GM12878 (cell line): ENCODE data around the gene MTX1. TPM values are rescaled to one million over a fixed set of nuclear protein-coding genes. Genes with fewer than 3 reads are reported as not detected.

Experiments used
- ATAC-seq: fragments of 200-7000 bp; cut with Tn5 transposase; 3 replicates; pipeline ENCODE4 v1.9.1; 2020; ENCODE audit warnings: mild to moderate bottlenecking, moderate library complexity
- BruUV-seq: library from RNA; stranded (reverse); fragments of 400-500 nt; replicated peaks from 2 replicates; lab custom pipeline; 2021; lab: Mats Ljungman, UMichigan
- CTCF ChIA-PET: fragments of 300-600 bp; sonication (Branson Sonifier 250); formaldehyde crosslinking; extraction: SDS; loops from one replicate; lab custom pipeline; 2021; ENCODE audit warnings: inconsistent platforms; lab: Yijun Ruan, JAX
- POLR2A ChIA-PET: fragments of 350-600 bp; formaldehyde crosslinking; extraction: SDS; loops from one replicate; lab custom pipeline; 2021; ENCODE audit warnings: inconsistent platforms; lab: Charles Lee
- RAD21 ChIA-PET: fragments of 300-600 bp; sonication (Branson Sonifier 250); formaldehyde crosslinking; loops from one replicate; lab custom pipeline; 2023; ENCODE audit warnings: antibody characterized with exemption; ENCODE audit not compliant: unreplicated experiment; lab: Charles Lee
- SMC1A ChIA-PET: fragments of 300-600 bp; sonication (Branson Sonifier 250); formaldehyde crosslinking; loops from one replicate; lab custom pipeline; 2023; ENCODE audit not compliant: unreplicated experiment, uncharacterized antibody; lab: Charles Lee
- DNase-seq: peaks from one replicate; pipeline ENCODE4 v3.0.0-alpha.2; 2011; ENCODE audit warnings: low read depth, low spot score
- FAIRE-seq: peaks from 3 replicates; lab custom pipeline; 2011; peaks lifted over from hg19 to GRCh38; lab: Jason Lieb, UNC
- H2AFZ ChIP-seq: 2 replicates; pipeline ENCODE4 v1.6.0; 2011; ENCODE audit warnings: low read depth, low read length, control low read depth; ENCODE audit not compliant: control insufficient read depth
- H3K27ac ChIP-seq: 2 replicates; pipeline ENCODE4 v1.5.1; 2011; ENCODE audit warnings: control low read depth; ENCODE audit not compliant: control insufficient read depth, insufficient read depth
- H3K27me3 ChIP-seq, 2 experiments: replicated peaks in 1 of 2; 2 replicates each; pipeline versions ENCODE4 v1.6.0 to v1.6.1; 2011; ENCODE audit warnings: low read length in 1 of 2; ENCODE audit not compliant: control insufficient read depth in 2 of 2, insufficient read depth in 2 of 2
- H3K36me3 ChIP-seq, 2 experiments: 2 replicates each; pipeline ENCODE4 v1.5.1; 2011; ENCODE audit warnings: low read length in 1 of 2; ENCODE audit not compliant: control insufficient read depth in 2 of 2, insufficient read depth in 2 of 2
- H3K4me1 ChIP-seq: 2 replicates; pipeline ENCODE4 v1.6.1; 2011; ENCODE audit warnings: mild to moderate bottlenecking, low read length, moderate library complexity, mixed read lengths; ENCODE audit not compliant: control insufficient read depth, insufficient read depth
- H3K4me2 ChIP-seq: 2 replicates; pipeline ENCODE4 v1.6.0; 2011; ENCODE audit warnings: control low read depth; ENCODE audit not compliant: control insufficient read depth, insufficient read depth
- H3K4me3 ChIP-seq: fragments of 200-600 bp; sonication (generic); 2 replicates; pipeline ENCODE4 v1.5.1; 2016
- H3K79me2 ChIP-seq: 2 replicates; pipeline ENCODE4 v1.6.0; 2011; ENCODE audit warnings: low read length; ENCODE audit not compliant: control insufficient read depth, insufficient read depth
- H3K9ac ChIP-seq: 2 replicates; pipeline ENCODE4 v1.8.0; 2011; ENCODE audit warnings: low read length, control low read depth, mixed read lengths; ENCODE audit not compliant: control insufficient read depth, insufficient read depth
- H3K9me3 ChIP-seq: replicated peaks from 3 replicates; pipeline ENCODE4 v1.5.1; 2011; ENCODE audit warnings: mild to moderate bottlenecking, low read length; ENCODE audit not compliant: control insufficient read depth, insufficient read depth
- H4K20me1 ChIP-seq: 2 replicates; pipeline ENCODE4 v1.6.0; 2011; ENCODE audit not compliant: control insufficient read depth, insufficient read depth
- BACH1 ChIP-seq: fragments of 450-650 bp; IDR thresholded peaks from 2 replicates; pipeline ENCODE4 v1.6.1; 2017; ENCODE audit warnings: mild to moderate bottlenecking, borderline replicate concordance
- CREM ChIP-seq: IDR thresholded peaks from 2 replicates; pipeline ENCODE4 v1.6.1; 2014; ENCODE audit warnings: antibody characterized with exemption, low read depth
- JUND ChIP-seq: IDR thresholded peaks from 2 replicates; pipeline ENCODE4 v1.6.1; 2012; ENCODE audit warnings: low read depth, mild to moderate bottlenecking, low read length, improper control_type of control experiment, moderate library complexity
- NBN ChIP-seq: fragments of 450-650 bp; IDR thresholded peaks from 2 replicates; pipeline ENCODE4 v1.6.1; 2016
- PBX3 ChIP-seq: IDR thresholded peaks from 2 replicates; pipeline ENCODE4 v1.6.1; 2011; ENCODE audit warnings: mild to moderate bottlenecking, low read depth, low read length, moderate library complexity; ENCODE audit not compliant: insufficient replicate concordance
- SPI1 ChIP-seq: IDR thresholded peaks from 2 replicates; pipeline ENCODE4 v1.6.1; 2011; ENCODE audit warnings: low read depth, mild to moderate bottlenecking, low read length, moderate library complexity, borderline replicate concordance; ENCODE audit not compliant: insufficient read depth
- YBX1 ChIP-seq: fragments of 450-650 bp; IDR thresholded peaks from 2 replicates; pipeline ENCODE4 v1.6.1; 2016; ENCODE audit warnings: antibody characterized with exemption
- WGBS: methylation state at CpG from one replicate; pipeline ENCODE4 v1.1.6; 2016; ENCODE audit warnings: low lambda C conversion rate; ENCODE audit not compliant: insufficient replicate concordance, insufficient coverage; ENCODE audit errors: missing lambda C conversion rate; 5-methylcytosine and 5-hydroxymethylcytosine counted together
- in situ Hi-C: fragments of 300-500 bp; cut with MboI; formaldehyde crosslinking; loops from 9 replicates; pipeline ENCODE4 v1.14.3; 2018; ENCODE audit warnings: mixed read lengths
- intact Hi-C: fragments of 100-400 bp; cut with micrococcal nuclease; formaldehyde crosslinking; loops from one replicate; pipeline ENCODE4 v1.14.2; 2022; ENCODE audit not compliant: unreplicated experiment
- polyA plus RNA-seq, 11 experiments: library from polyadenylated mRNA; depleted of rRNA in 4 of 11; unstranded in 6 of 11; stranded (reverse) in 5 of 11; fragments of >200 nt; fragmentation: Nextera tagmentation in 4 of 11; fragmentation: Illumina TruSeq in 1 of 11; extraction: Ambion mirVana in 4 of 11; extraction: Trizol in 1 of 11; gene quantifications; 1 replicate in 1 of 11; 2 replicates in 10 of 11; pipeline versions ENCODE4 v1.2.1 to v1.2.3, GENCODE V29; 2011 to 2016; ENCODE audit warnings: inconsistent platforms in 2 of 11, missing spikeins in 2 of 11, low read depth in 1 of 11
- total RNA-seq, 4 experiments: library from RNA; depleted of rRNA in 3 of 4; stranded (reverse); fragments of >200 nt in 3 of 4; fragmentation: Illumina TruSeq in 1 of 4; extraction: Trizol in 1 of 4; gene quantifications; 2 replicates each; pipeline versions ENCODE4 v1.2.1 to v1.2.3, GENCODE V29; 2013 to 2021
- TF ChIP-seq, protein P1 (sequence below): IDR thresholded peaks from 2 replicates; pipeline ENCODE4 v1.6.1; 2012; ENCODE audit warnings: mild to moderate bottlenecking, low read depth, low read length
- TF ChIP-seq, protein P2 (sequence below): fragments of 450-650 bp; IDR thresholded peaks from 2 replicates; pipeline ENCODE4 v1.6.1; 2017; ENCODE audit warnings: mild to moderate bottlenecking, moderate library complexity

Gene MTX1
- total and polyA plus RNA-seq, 10 of the 15 experiments (the other 5 are each of a cell fraction or from before 2014, with no cell fraction given): 15.8 to 92.0 (median 49.1) TPM

- TF ChIP-seq CREM: no peak
These were observed 39.9 kb upstream of the MTX1 start (continued) for GRCh38 chr1:155168456-155169210.

GRCh38 chr1:155169541-155169940, 39.0 kb upstream of the MTX1 start:
- Histone ChIP-seq H3K4me2 (no peak overlapping the region), H3K9me3 (no peaks in the 10 kb centered on the region; the same call in 2 of the 3 replicates), H2AFZ (no peak overlapping the region), H3K4me3 (no peak overlapping the region), H3K27ac (no peak overlapping the region), H3K79me2 (peaks cover 12% of the 10 kb centered on the region), H4K20me1 (no peaks in the 10 kb centered on the region), H3K4me1 (peaks cover 19% of the 10 kb centered on the region), H3K9ac (no peak overlapping the region), H3K36me3 (peaks cover 0 to 3% of the 10 kb centered on the region in 2 experiments; a peak in 1 of 4 replicates), H3K27me3 (no peaks in the 10 kb centered on the region)
- DNase-seq (no peak), ATAC-seq (no peak), FAIRE-seq (no peak)
- in situ Hi-C loops: loop anchor here (5.0 kb wide), 1 partner anchor 77 kb away; no protein-coding TSS in a partner anchor
- SMC1A ChIA-PET: interaction anchor here (0.9 to 5.9 kb wide), 5 partner anchors 27 to 81 kb away, joined by 3 to 37 read pairs (median 7); partner anchors contain the start of gene SLC50A1
- RAD21 ChIA-PET: interaction anchor here (0.7 to 5.1 kb wide), 6 partner anchors 33 to 84 kb away, joined by 3 to 71 read pairs (median 4); partner anchors contain the start of gene SLC50A1
- intact Hi-C loops: no loop called here
- POLR2A ChIA-PET: no interaction called here
- no TSS peak for BruUV-seq
- 51% methylated on average over 5 of the region's 5 CpGs for WGBS
- CTCF ChIA-PET: interaction anchor here (0.9 to 12.1 kb wide), 9 partner anchors 24 to 125 kb away, joined by 3 to 284 read pairs (median 4); partner anchors contain the start of gene SLC50A1
- no peak for TF ChIP-seq NBN
- TF ChIP-seq JUND: no peak
- TF ChIP-seq, protein P1, sequence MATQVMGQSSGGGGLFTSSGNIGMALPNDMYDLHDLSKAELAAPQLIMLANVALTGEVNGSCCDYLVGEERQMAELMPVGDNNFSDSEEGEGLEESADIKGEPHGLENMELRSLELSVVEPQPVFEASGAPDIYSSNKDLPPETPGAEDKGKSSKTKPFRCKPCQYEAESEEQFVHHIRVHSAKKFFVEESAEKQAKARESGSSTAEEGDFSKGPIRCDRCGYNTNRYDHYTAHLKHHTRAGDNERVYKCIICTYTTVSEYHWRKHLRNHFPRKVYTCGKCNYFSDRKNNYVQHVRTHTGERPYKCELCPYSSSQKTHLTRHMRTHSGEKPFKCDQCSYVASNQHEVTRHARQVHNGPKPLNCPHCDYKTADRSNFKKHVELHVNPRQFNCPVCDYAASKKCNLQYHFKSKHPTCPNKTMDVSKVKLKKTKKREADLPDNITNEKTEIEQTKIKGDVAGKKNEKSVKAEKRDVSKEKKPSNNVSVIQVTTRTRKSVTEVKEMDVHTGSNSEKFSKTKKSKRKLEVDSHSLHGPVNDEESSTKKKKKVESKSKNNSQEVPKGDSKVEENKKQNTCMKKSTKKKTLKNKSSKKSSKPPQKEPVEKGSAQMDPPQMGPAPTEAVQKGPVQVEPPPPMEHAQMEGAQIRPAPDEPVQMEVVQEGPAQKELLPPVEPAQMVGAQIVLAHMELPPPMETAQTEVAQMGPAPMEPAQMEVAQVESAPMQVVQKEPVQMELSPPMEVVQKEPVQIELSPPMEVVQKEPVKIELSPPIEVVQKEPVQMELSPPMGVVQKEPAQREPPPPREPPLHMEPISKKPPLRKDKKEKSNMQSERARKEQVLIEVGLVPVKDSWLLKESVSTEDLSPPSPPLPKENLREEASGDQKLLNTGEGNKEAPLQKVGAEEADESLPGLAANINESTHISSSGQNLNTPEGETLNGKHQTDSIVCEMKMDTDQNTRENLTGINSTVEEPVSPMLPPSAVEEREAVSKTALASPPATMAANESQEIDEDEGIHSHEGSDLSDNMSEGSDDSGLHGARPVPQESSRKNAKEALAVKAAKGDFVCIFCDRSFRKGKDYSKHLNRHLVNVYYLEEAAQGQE: no peak
- TF ChIP-seq YBX1: no peak
- TF ChIP-seq BACH1: no peak
- TF ChIP-seq, protein P2, sequence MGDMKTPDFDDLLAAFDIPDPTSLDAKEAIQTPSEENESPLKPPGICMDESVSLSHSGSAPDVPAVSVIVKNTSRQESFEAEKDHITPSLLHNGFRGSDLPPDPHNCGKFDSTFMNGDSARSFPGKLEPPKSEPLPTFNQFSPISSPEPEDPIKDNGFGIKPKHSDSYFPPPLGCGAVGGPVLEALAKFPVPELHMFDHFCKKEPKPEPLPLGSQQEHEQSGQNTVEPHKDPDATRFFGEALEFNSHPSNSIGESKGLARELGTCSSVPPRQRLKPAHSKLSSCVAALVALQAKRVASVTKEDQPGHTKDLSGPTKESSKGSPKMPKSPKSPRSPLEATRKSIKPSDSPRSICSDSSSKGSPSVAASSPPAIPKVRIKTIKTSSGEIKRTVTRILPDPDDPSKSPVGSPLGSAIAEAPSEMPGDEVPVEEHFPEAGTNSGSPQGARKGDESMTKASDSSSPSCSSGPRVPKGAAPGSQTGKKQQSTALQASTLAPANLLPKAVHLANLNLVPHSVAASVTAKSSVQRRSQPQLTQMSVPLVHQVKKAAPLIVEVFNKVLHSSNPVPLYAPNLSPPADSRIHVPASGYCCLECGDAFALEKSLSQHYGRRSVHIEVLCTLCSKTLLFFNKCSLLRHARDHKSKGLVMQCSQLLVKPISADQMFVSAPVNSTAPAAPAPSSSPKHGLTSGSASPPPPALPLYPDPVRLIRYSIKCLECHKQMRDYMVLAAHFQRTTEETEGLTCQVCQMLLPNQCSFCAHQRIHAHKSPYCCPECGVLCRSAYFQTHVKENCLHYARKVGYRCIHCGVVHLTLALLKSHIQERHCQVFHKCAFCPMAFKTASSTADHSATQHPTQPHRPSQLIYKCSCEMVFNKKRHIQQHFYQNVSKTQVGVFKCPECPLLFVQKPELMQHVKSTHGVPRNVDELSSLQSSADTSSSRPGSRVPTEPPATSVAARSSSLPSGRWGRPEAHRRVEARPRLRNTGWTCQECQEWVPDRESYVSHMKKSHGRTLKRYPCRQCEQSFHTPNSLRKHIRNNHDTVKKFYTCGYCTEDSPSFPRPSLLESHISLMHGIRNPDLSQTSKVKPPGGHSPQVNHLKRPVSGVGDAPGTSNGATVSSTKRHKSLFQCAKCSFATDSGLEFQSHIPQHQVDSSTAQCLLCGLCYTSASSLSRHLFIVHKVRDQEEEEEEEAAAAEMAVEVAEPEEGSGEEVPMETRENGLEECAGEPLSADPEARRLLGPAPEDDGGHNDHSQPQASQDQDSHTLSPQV: no peak
- TF ChIP-seq PBX3: no peak
- TF ChIP-seq SPI1: no peak
